Adipose tissue (tissue), 3 donors: Measurements from ENCODE around the gene APOL2. TPM values are rescaled to one million over a fixed set of nuclear protein-coding genes. Genes with fewer than 3 reads are reported as not detected.
A peak's percentile ranks its signal among the peaks of the same experiment; 100 is the strongest.
"Not testable (repeated sequence)": the region's sequence is repeated elsewhere in the genome, so short reads cannot be mapped to it uniquely, and the experiment has no call there.

ENCODE experiments used
- H3K27ac ChIP-seq: one replicate; pipeline ENCODE4 v1.5.1; 2013; ENCODE audit warnings: low read depth, low read length
- WGBS, 3 donors: extraction: QIAGEN DNeasy Blood & Tissue Kit; methylation state at CpG; one replicate each; pipeline ENCODE4 v1.1.7; 2013; 5-methylcytosine and 5-hydroxymethylcytosine counted together
- polyA plus RNA-seq, 3 donors: library from polyadenylated mRNA; stranded (reverse); fragments of 200-250 nt; gene quantifications; one replicate each; pipeline ENCODE4 v1.2.3, GENCODE V29; 2013
- donor health status: healthy with polysubstance abuse.
- donor health status: Bipolar disorder and iron deficiency.
- donor health status: healthy.

The APOL2 gene
- polyA plus RNA-seq, 3 donors = 20.7 to 56.8 (median 33.7) TPM

- WGBS, 3 donors = 95 to 100% (median 96%) methylated on average over 4 of the region's 4 CpGs
- H3K27ac ChIP-seq = no peak overlapping the region
Observed at GRCh38 chr22:36267058-36267457, 27.7 kb upstream of the APOL2 start.

GRCh38 chr22:36263886-36264664 lies 24.7 kb upstream of the APOL2 start:
- H3K27ac ChIP-seq = not testable (repeated sequence)
- WGBS, 3 donors = 82 to 95% (median 86%) methylated on average over 7 of the region's 7 CpGs

GRCh38 chr22:36263216-36263673 lies 23.9 kb upstream of the APOL2 start:
- WGBS, 3 donors = 42 to 59% (median 42%) methylated on average over 5 of the region's 5 CpGs
- H3K27ac ChIP-seq = not testable (repeated sequence)

- H3K27ac ChIP-seq = not testable (repeated sequence)
- WGBS, 3 donors = 85 to 97% (median 91%) methylated on average over 3 of the region's 3 CpGs
Observed at GRCh38 chr22:36262307-36262706, 23.0 kb upstream of the APOL2 start.

- WGBS, 3 donors = 59 to 80% (median 79%) methylated on average over 6 of the region's 6 CpGs
- H3K27ac ChIP-seq = not testable (repeated sequence)
Observed at GRCh38 chr22:36261675-36262074, 22.3 kb upstream of the APOL2 start.

GRCh38 chr22:36259615-36260300 lies 20.4 kb upstream of the APOL2 start:
- WGBS, 3 donors = 65 to 79% (median 66%) methylated on average over 14 of the region's 14 CpGs
- H3K27ac ChIP-seq = no peak overlapping the region

GRCh38 chr22:36258701-36259614 lies 19.6 kb upstream of the APOL2 start:
- no peak overlapping the region for H3K27ac ChIP-seq
- WGBS, 3 donors = 27 to 55% (median 28%) methylated on average over 16 of the region's 16 CpGs

GRCh38 chr22:36257948-36258670 lies 18.8 kb upstream of the APOL2 start:
- H3K27ac ChIP-seq = no peak overlapping the region
- 80 to 87% (median 85%) methylated on average over 13 of the region's 13 CpGs for WGBS, 3 donors

- 62 to 75% (median 72%) methylated on average over 8 of the region's 8 CpGs for WGBS, 3 donors
- no peak overlapping the region for H3K27ac ChIP-seq
Observed at GRCh38 chr22:36257308-36257707, 18.0 kb upstream of the APOL2 start.

GRCh38 chr22:36256478-36256877 lies 17.2 kb upstream of the APOL2 start:
- 78 to 88% (median 85%) methylated on average over 3 of the region's 3 CpGs for WGBS, 3 donors
- H3K27ac ChIP-seq = no peak overlapping the region

GRCh38 chr22:36255572-36255971 lies 16.2 kb upstream of the APOL2 start:
- H3K27ac ChIP-seq = not testable (repeated sequence)
- 71 to 83% methylated on average over 1 of the region's 5 CpGs; no CpG with 5 or more reads in 1 of the 3 donors for WGBS, 3 donors

GRCh38 chr22:36253523-36254490 lies 14.5 kb upstream of the APOL2 start:
- WGBS, 3 donors = 46 to 63% (median 48%) methylated on average over 7 of the region's 7 CpGs
- H3K27ac ChIP-seq = peak overlapping the region; percentile 36

GRCh38 chr22:36252754-36253522 lies 13.6 kb upstream of the APOL2 start, which contains the start of gene APOL1:
Gene APOL1 (plus strand): TSS chr22:36253133. CDS start chr22:36254956, 1,823 bp downstream.
- H3K27ac ChIP-seq = no peak within 1 kb of the TSS
- WGBS, 3 donors = 14 to 64% (median 19%) methylated on average over 9 to 10 of the region's 10 CpGs

GRCh38 chr22:36251979-36252608 lies 12.8 kb upstream of the APOL2 start:
- H3K27ac ChIP-seq = not testable (repeated sequence)
- WGBS, 3 donors = 85 to 89% (median 87%) methylated on average over 7 of the region's 7 CpGs

- not testable (repeated sequence) for H3K27ac ChIP-seq
- WGBS, 3 donors = 87 to 94% (median 92%) methylated on average over 24 of the region's 24 CpGs
Observed at GRCh38 chr22:36250292-36250960, 11.1 kb upstream of the APOL2 start.
